ENCODE data around the gene ARIH1.
A peak's percentile ranks its signal among the peaks of the same experiment; 100 is the strongest.

GRCh38 chr15:72599855-72600464 lies 125.8 kb downstream of the ARIH1 start:
- peak in 2 of 3 experiments; percentile 53 to 59; a peak in 3 of 4 replicates for TF ChIP-seq CTCF (IDR thresholded peaks at IDR 0.05; ENCODE audit: control extremely low read depth in 1 of 3, insufficient read depth in 1 of 3, low read depth in 1 of 3, low read length in 3 of 3)
- TF ChIP-seq EZH2 (IDR thresholded peaks at IDR 0.05; ENCODE audit: low read depth, low read length, severe bottlenecking): no peak
- TF ChIP-seq CREB1 (IDR thresholded peaks at IDR 0.05): no peak
- no peak for TF ChIP-seq JUN (IDR thresholded peaks at IDR 0.05; ENCODE audit: low read depth, low read length)
- no peak for TF ChIP-seq BCL11A (IDR thresholded peaks at IDR 0.05; ENCODE audit: low read depth in 2 of 2, low read length in 2 of 2)
- no peak for TF ChIP-seq SIN3A (conservative IDR thresholded peaks at IDR 0.05 in 1 of 2, IDR thresholded peaks at IDR 0.05 in 1 of 2; ENCODE audit: low read depth in 1 of 2, low read length in 2 of 2)
- TF ChIP-seq MAX (IDR thresholded peaks at IDR 0.05): no peak
